Effector CD4-positive, alpha-beta T cell (primary cell): Measurements from ENCODE around the gene MT1HL1. TPM values are rescaled to one million over a fixed set of nuclear protein-coding genes. Genes with fewer than 3 reads are reported as not detected.

Experiments used
- DNase-seq: peaks from one replicate; pipeline ENCODE4 v3.0.0-alpha.2; 2020
- total RNA-seq: gene quantifications from one replicate; lab custom pipeline; 2026; lab: John Stamatoyannopoulos, UW

MT1HL1 gene
- not detected for total RNA-seq

- DNase-seq, result no peak
Observed at GRCh38 chr1:237004116-237004515, at the start of gene MT1HL1. TSS of gene MT1HL1 (minus strand) at chr1:237004441. CDS start at chr1:237004372, 69 bp downstream.

- no peak for DNase-seq
Observed at GRCh38 chr1:237050915-237051314, 46.7 kb upstream of the MT1HL1 start.

- DNase-seq, result no peak
Observed at GRCh38 chr1:237050185-237050584, 45.9 kb upstream of the MT1HL1 start.

GRCh38 chr1:237048803-237049202 lies 44.6 kb upstream of the MT1HL1 start:
- DNase-seq, result no peak

- DNase-seq, result no peak
Observed at GRCh38 chr1:237045278-237046016, 41.2 kb upstream of the MT1HL1 start.

- no peak for DNase-seq
Observed at GRCh38 chr1:237043846-237044636, 39.8 kb upstream of the MT1HL1 start.

- DNase-seq, result no peak
Observed at GRCh38 chr1:237042892-237043576, 38.8 kb upstream of the MT1HL1 start.

GRCh38 chr1:237042526-237042891 lies 38.3 kb upstream of the MT1HL1 start:
- DNase-seq, result no peak

- no peak for DNase-seq
Observed at GRCh38 chr1:237041795-237042525, 37.7 kb upstream of the MT1HL1 start, which contains the start of gene RYR2. TSS of gene RYR2 (plus strand) at chr1:237042184. CDS start at chr1:237042522, 338 bp downstream.

GRCh38 chr1:237041461-237041794 lies 37.2 kb upstream of the MT1HL1 start:
- DNase-seq, result no peak

- no peak for DNase-seq
Observed at GRCh38 chr1:237040823-237041222, 36.6 kb upstream of the MT1HL1 start.

GRCh38 chr1:237038211-237038610 lies 34.0 kb upstream of the MT1HL1 start:
- no peak for DNase-seq

- no peak for DNase-seq
Observed at GRCh38 chr1:237035759-237036158, 31.5 kb upstream of the MT1HL1 start.

- DNase-seq, result no peak
Observed at GRCh38 chr1:237033804-237034203, 29.6 kb upstream of the MT1HL1 start.

- DNase-seq, result no peak
Observed at GRCh38 chr1:237033061-237033460, 28.8 kb upstream of the MT1HL1 start.

- no peak for DNase-seq
Observed at GRCh38 chr1:237032029-237032428, 27.8 kb upstream of the MT1HL1 start.

GRCh38 chr1:237031480-237031879 lies 27.2 kb upstream of the MT1HL1 start:
- DNase-seq, result no peak

GRCh38 chr1:237029850-237030535 lies 25.8 kb upstream of the MT1HL1 start:
- no peak for DNase-seq

GRCh38 chr1:237029240-237029639 lies 25.0 kb upstream of the MT1HL1 start:
- DNase-seq, result no peak

GRCh38 chr1:237025358-237026074 lies 21.3 kb upstream of the MT1HL1 start:
- no peak for DNase-seq

GRCh38 chr1:237018896-237019295 lies 14.7 kb upstream of the MT1HL1 start:
- no peak for DNase-seq

GRCh38 chr1:237016626-237017025 lies 12.4 kb upstream of the MT1HL1 start:
- DNase-seq, result no peak
